IMR-90 (cell line): ENCODE data around the gene GSTT4. TPM values are rescaled to one million over a fixed set of nuclear protein-coding genes. Genes with fewer than 3 reads are reported as not detected.

Source experiments
- ATAC-seq: fragments of 200-7000 bp; cut with Tn5 transposase; 2 replicates; pipeline ENCODE4 v1.9.1; 2020; ENCODE audit warnings: low read depth, mild to moderate bottlenecking, moderate library complexity
- BruUV-seq: library from RNA; stranded (reverse); fragments of 400-500 nt; replicated peaks from 2 replicates; lab custom pipeline; 2021; lab: Mats Ljungman, UMichigan
- CTCF ChIA-PET: fragments of 300-600 bp; formaldehyde crosslinking; extraction: SDS; loops from one replicate; lab custom pipeline; 2021; ENCODE audit warnings: antibody characterized with exemption; lab: Yijun Ruan, JAX
- POLR2A ChIA-PET: fragments of 300-600 bp; sonication (Branson Sonifier 250); formaldehyde crosslinking; loops from one replicate; lab custom pipeline; 2022; ENCODE audit warnings: antibody characterized with exemption; ENCODE audit not compliant: unreplicated experiment; lab: Charles Lee
- DNase-seq: peaks from one replicate; pipeline ENCODE4 v3.0.0; 2013
- H2AFZ ChIP-seq: replicated peaks from 2 replicates; pipeline ENCODE3; 2013; ENCODE audit warnings: low read length, mild to moderate bottlenecking; ENCODE audit not compliant: poor library complexity
- H2AK5ac ChIP-seq: 2 replicates; pipeline ENCODE4 v1.6.1; 2013; ENCODE audit warnings: low read depth, low read length, inconsistent platforms
- H2AK9ac ChIP-seq: replicated peaks from 2 replicates; pipeline ENCODE3; 2013; ENCODE audit warnings: mild to moderate bottlenecking, low read depth, low read length, moderate library complexity; ENCODE audit not compliant: poor library complexity
- H2BK120ac ChIP-seq: 2 replicates; pipeline ENCODE4 v1.6.1; 2013; ENCODE audit warnings: low read depth, low read length, inconsistent platforms
- H2BK15ac ChIP-seq: 3 replicates; pipeline ENCODE4 v1.6.1; 2013; ENCODE audit warnings: low read depth, low read length, inconsistent platforms
- H2BK20ac ChIP-seq: 2 replicates; pipeline ENCODE4 v1.6.1; 2013; ENCODE audit warnings: low read depth, mild to moderate bottlenecking, inconsistent platforms, low read length, moderate library complexity
- H2BK5ac ChIP-seq: 2 replicates; pipeline ENCODE4 v1.6.1; 2013; ENCODE audit warnings: mild to moderate bottlenecking, low read depth, low read length, inconsistent platforms; ENCODE audit not compliant: poor library complexity, severe bottlenecking
- H3K14ac ChIP-seq: replicated peaks from 2 replicates; pipeline ENCODE4 v1.6.1; 2013; ENCODE audit warnings: low read depth, low read length, inconsistent platforms
- H3K18ac ChIP-seq: 2 replicates; pipeline ENCODE4 v1.6.1; 2013; ENCODE audit warnings: low read depth, low read length, control low read depth
- H3K23ac ChIP-seq: 2 replicates; pipeline ENCODE4 v1.6.1; 2013; ENCODE audit warnings: low read depth, low read length, inconsistent platforms
- H3K27ac ChIP-seq: 2 replicates; pipeline ENCODE4 v1.5.1; 2013; ENCODE audit warnings: mild to moderate bottlenecking, control low read depth, low read length; ENCODE audit not compliant: insufficient read depth
- H3K27me3 ChIP-seq: 2 replicates; pipeline ENCODE4 v1.6.1; 2013; ENCODE audit warnings: low read length; ENCODE audit not compliant: control insufficient read depth, insufficient read depth
- H3K36me3 ChIP-seq: 2 replicates; pipeline ENCODE4 v1.6.1; 2013; ENCODE audit warnings: low read length, mixed read lengths; ENCODE audit not compliant: control insufficient read depth, insufficient read depth
- H3K4ac ChIP-seq: 2 replicates; pipeline ENCODE4 v1.6.1; 2013; ENCODE audit warnings: low read depth, low read length, inconsistent platforms
- H3K4me1 ChIP-seq: 2 replicates; pipeline ENCODE4 v1.6.1; 2013; ENCODE audit warnings: low read length, mixed read lengths; ENCODE audit not compliant: control insufficient read depth, insufficient read depth
- H3K4me2 ChIP-seq: 2 replicates; pipeline ENCODE4 v1.6.1; 2013; ENCODE audit warnings: low read depth, mild to moderate bottlenecking, control low read depth, low read length, moderate library complexity
- H3K4me3 ChIP-seq: 2 replicates; pipeline ENCODE4 v1.5.1; 2013; ENCODE audit warnings: low read depth, mild to moderate bottlenecking, control low read depth, low read length, moderate library complexity; ENCODE audit not compliant: insufficient read depth
- H3K56ac ChIP-seq: 2 replicates; pipeline ENCODE4 v1.6.1; 2013; ENCODE audit warnings: low read length, inconsistent platforms; ENCODE audit not compliant: insufficient read depth; ENCODE audit errors: extremely low read depth
- H3K79me1 ChIP-seq, 2 experiments: 2 replicates each; pipeline ENCODE4 v1.6.1; 2013; ENCODE audit warnings: low read length in 2 of 2, inconsistent platforms in 1 of 2, low read depth in 1 of 2
- H3K9ac ChIP-seq: 2 replicates; pipeline ENCODE4 v1.6.1; 2013; ENCODE audit warnings: low read depth, low read length, control low read depth
- H3K9me1 ChIP-seq: 2 replicates; pipeline ENCODE4 v1.6.1; 2013; ENCODE audit warnings: low read length, inconsistent platforms; ENCODE audit not compliant: insufficient read depth
- H3K9me3 ChIP-seq: 2 replicates; pipeline ENCODE4 v1.6.1; 2013; ENCODE audit warnings: low read length; ENCODE audit not compliant: control insufficient read depth, insufficient read depth
- H4K20me1 ChIP-seq: 2 replicates; pipeline ENCODE4 v1.6.1; 2013; ENCODE audit warnings: low read length, inconsistent platforms; ENCODE audit not compliant: insufficient read depth
- H4K5ac ChIP-seq: 2 replicates; pipeline ENCODE4 v1.6.1; 2013; ENCODE audit warnings: mild to moderate bottlenecking, low read depth, low read length, control low read depth
- H4K8ac ChIP-seq, 2 experiments: 2 replicates each; pipeline ENCODE4 v1.6.1; 2013; ENCODE audit warnings: low read depth in 2 of 2, low read length in 2 of 2, control low read depth in 1 of 2, inconsistent platforms in 1 of 2
- H4K91ac ChIP-seq: 2 replicates; pipeline ENCODE4 v1.6.1; 2013; ENCODE audit warnings: low read depth, low read length, inconsistent platforms; ENCODE audit not compliant: insufficient read depth
- CEBPB ChIP-seq: IDR thresholded peaks from 2 replicates; pipeline ENCODE4 v1.6.1; 2012; ENCODE audit warnings: low read depth, low read length, improper control_type of control experiment
- CHD1 ChIP-seq: IDR thresholded peaks from 2 replicates; pipeline ENCODE4 v1.6.1; 2012; ENCODE audit warnings: low read depth, low read length, improper control_type of control experiment
- ELK1 ChIP-seq: fragments of 150-350 bp; IDR thresholded peaks from 2 replicates; pipeline ENCODE4 v1.6.1; 2016; ENCODE audit warnings: low read depth, mild to moderate bottlenecking, low read length, moderate library complexity, borderline replicate concordance
- FOS ChIP-seq: fragments of 150-350 bp; IDR thresholded peaks from 2 replicates; pipeline ENCODE4 v1.6.1; 2016; ENCODE audit warnings: low read depth, low read length
- MAFK ChIP-seq: IDR thresholded peaks from 2 replicates; pipeline ENCODE4 v1.6.1; 2012; ENCODE audit warnings: low read depth, low read length, improper control_type of control experiment
- MAZ ChIP-seq: IDR thresholded peaks from 2 replicates; pipeline ENCODE4 v1.6.1; 2012; ENCODE audit warnings: low read depth, mild to moderate bottlenecking, low read length, improper control_type of control experiment, moderate library complexity, borderline replicate concordance
- MXI1 ChIP-seq: IDR thresholded peaks from 2 replicates; pipeline ENCODE4 v1.6.1; 2012; ENCODE audit warnings: low read depth, mild to moderate bottlenecking, low read length, moderate library complexity, borderline replicate concordance
- NFE2L2 ChIP-seq: fragments of 150-350 bp; IDR thresholded peaks from 2 replicates; pipeline ENCODE4 v1.6.1; 2016; ENCODE audit warnings: low read depth, mild to moderate bottlenecking, low read length
- POLR2A ChIP-seq: IDR thresholded peaks from 2 replicates; pipeline ENCODE4 v1.6.1; 2012; ENCODE audit warnings: mild to moderate bottlenecking, low read depth, low read length
- RAD21 ChIP-seq: IDR thresholded peaks from 2 replicates; pipeline ENCODE4 v1.6.1; 2012; ENCODE audit warnings: low read length, improper control_type of control experiment
- RCOR1 ChIP-seq: IDR thresholded peaks from 2 replicates; pipeline ENCODE4 v1.6.1; 2012; ENCODE audit warnings: mild to moderate bottlenecking, low read length, improper control_type of control experiment; ENCODE audit not compliant: insufficient replicate concordance
- RFX5 ChIP-seq: IDR thresholded peaks from 2 replicates; pipeline ENCODE4 v1.8.0; 2012; ENCODE audit warnings: low read depth, mild to moderate bottlenecking, low read length, moderate library complexity
- SMC3 ChIP-seq: fragments of 150-350 bp; IDR thresholded peaks from 2 replicates; pipeline ENCODE4 v1.6.1; 2016; ENCODE audit warnings: low read depth, mild to moderate bottlenecking, antibody characterized with exemption, low read length, moderate library complexity
- WGBS, 2 experiments: methylation state at CpG; one replicate each; pipeline versions ENCODE4 v1.1.5 to v1.1.7; 2013; ENCODE audit warnings: missing lambda C conversion rate in 2 of 2; ENCODE audit not compliant: insufficient read length in 1 of 2; ENCODE audit errors: extremely low coverage in 2 of 2; 5-methylcytosine and 5-hydroxymethylcytosine counted together
- dilution Hi-C: fragments of 300-500 bp; cut with HindIII; formaldehyde crosslinking; loops from one replicate; pipeline ENCODE4 v1.14.3; 2018; ENCODE audit warnings: low sequenced_read_pairs; ENCODE audit not compliant: unreplicated experiment
- in situ Hi-C: fragments of 300-500 bp; cut with MboI; formaldehyde crosslinking; loops from 3 replicates; pipeline ENCODE4 v1.14.3; 2019; ENCODE audit warnings: low sequenced_read_pairs, inconsistent platforms, mixed read lengths
- intact Hi-C: fragments of 100-400 bp; cut with micrococcal nuclease; formaldehyde crosslinking; loops from 2 replicates; pipeline ENCODE4 v1.10.0; 2022
- polyA plus RNA-seq, 3 experiments: library from polyadenylated mRNA; depleted of rRNA; stranded (reverse); fragments of >200 nt; gene quantifications; 2 replicates each; pipeline ENCODE4 v1.2.3, GENCODE V29; 2012; ENCODE audit warnings: low replicate concordance in 1 of 3
- total RNA-seq: library from RNA; depleted of rRNA; stranded (reverse); fragments of >200 nt; gene quantifications from 2 replicates; pipeline ENCODE4 v1.2.3, GENCODE V29; 2012
- TF ChIP-seq, protein P1 (sequence below): conservative IDR thresholded peaks from 2 replicates; pipeline ENCODE4 v1.5.1; 2012; ENCODE audit warnings: mild to moderate bottlenecking, low read depth, low read length, improper control_type of control experiment

The GSTT4 gene
- total and polyA plus RNA-seq, 2 of the 4 experiments (the other 2 are of a cell fraction): not detected

DNA sequence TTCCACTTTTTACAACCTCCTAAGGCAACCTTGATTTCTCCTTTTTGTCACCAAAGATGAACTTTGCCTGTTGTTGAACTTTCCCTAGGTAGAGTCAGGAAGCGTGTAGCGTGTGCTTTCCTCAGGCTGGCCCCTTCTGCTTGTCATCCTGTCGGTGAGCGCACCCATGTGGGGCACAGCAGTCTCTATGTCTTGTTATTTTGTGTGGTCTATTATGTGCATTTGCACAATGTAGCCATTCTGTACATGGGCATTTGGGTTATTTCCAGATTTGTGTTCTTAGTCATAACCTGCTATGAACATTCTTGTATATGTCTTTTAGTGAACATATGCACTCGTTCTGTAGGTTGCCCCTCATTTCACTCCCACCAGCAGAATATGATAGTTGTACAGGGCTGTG, 40.8 kb upstream of the GSTT4 start:
- Histone ChIP-seq H2BK120ac (no peak overlapping the region), H3K79me1 (no peaks in the 10 kb centered on the region), H3K27ac (no peak overlapping the region), H2AK9ac (no peak overlapping the region), H3K4me2 (no peak overlapping the region), H2AK5ac (no peak overlapping the region), H4K20me1 (peaks cover 23% of the 10 kb centered on the region), H3K9me3 (no peaks in the 10 kb centered on the region), H3K9me1 (peaks cover 4% of the 10 kb centered on the region), H2BK15ac (no peak overlapping the region), H3K56ac (no peak overlapping the region), H3K4ac (no peak overlapping the region), H3K36me3 (peaks cover 29% of the 10 kb centered on the region), H4K91ac (no peak overlapping the region), H3K23ac (no peak overlapping the region), H3K27me3 (no peaks in the 10 kb centered on the region), H3K18ac (no peak overlapping the region), H2BK20ac (no peak overlapping the region), H4K5ac (no peak overlapping the region), H2AFZ (no peak overlapping the region), H3K9ac (no peak overlapping the region), H4K8ac (no peak overlapping the region), H3K14ac (no peak overlapping the region), H2BK5ac (no peak overlapping the region), H3K4me1 (peaks cover 11% of the 10 kb centered on the region), H3K4me3 (no peak overlapping the region)
- POLR2A ChIA-PET: no interaction called here
- in situ Hi-C loops: no loop called here
- no TSS peak for BruUV-seq
- DNase-seq (no peak), ATAC-seq (no peak)
- no CpG with 5 or more reads among the region's 5 CpGs for WGBS, 2 experiments
- CTCF ChIA-PET: no interaction called here
- intact Hi-C loops: no loop called here
- dilution Hi-C loops: no loop called here
- TF ChIP-seq NFE2L2: no peak
- TF ChIP-seq RCOR1: no peak
- no peak for TF ChIP-seq CEBPB
- TF ChIP-seq SMC3: no peak
- TF ChIP-seq RAD21: no peak
- no peak for TF ChIP-seq RFX5
- no peak for TF ChIP-seq MXI1
- TF ChIP-seq MAZ: no peak
- TF ChIP-seq CHD1: no peak
- TF ChIP-seq FOS: no peak
- TF ChIP-seq MAFK: no peak
- TF ChIP-seq, protein P1, sequence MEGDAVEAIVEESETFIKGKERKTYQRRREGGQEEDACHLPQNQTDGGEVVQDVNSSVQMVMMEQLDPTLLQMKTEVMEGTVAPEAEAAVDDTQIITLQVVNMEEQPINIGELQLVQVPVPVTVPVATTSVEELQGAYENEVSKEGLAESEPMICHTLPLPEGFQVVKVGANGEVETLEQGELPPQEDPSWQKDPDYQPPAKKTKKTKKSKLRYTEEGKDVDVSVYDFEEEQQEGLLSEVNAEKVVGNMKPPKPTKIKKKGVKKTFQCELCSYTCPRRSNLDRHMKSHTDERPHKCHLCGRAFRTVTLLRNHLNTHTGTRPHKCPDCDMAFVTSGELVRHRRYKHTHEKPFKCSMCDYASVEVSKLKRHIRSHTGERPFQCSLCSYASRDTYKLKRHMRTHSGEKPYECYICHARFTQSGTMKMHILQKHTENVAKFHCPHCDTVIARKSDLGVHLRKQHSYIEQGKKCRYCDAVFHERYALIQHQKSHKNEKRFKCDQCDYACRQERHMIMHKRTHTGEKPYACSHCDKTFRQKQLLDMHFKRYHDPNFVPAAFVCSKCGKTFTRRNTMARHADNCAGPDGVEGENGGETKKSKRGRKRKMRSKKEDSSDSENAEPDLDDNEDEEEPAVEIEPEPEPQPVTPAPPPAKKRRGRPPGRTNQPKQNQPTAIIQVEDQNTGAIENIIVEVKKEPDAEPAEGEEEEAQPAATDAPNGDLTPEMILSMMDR: no peak
- TF ChIP-seq ELK1: no peak
- no peak for TF ChIP-seq POLR2A
